Hematopoietic multipotent progenitor cell treated with erythropoietin and hydrocortisone succinate and interleukin-3 and kit ligand, for 8 days (in vitro differentiated cells): Measurements from ENCODE around the gene CENPO.

Experiments used
- DNase-seq: peaks from one replicate; pipeline ENCODE4 v3.0.0-alpha.2; 2015

Gene CENPO

GRCh38 chr2:24792874-24793760 is at the start of gene CENPO, which contains the start of gene PTRHD1:
Gene CENPO (plus strand): TSS chr2:24793425. CDS start chr2:24793920, 495 bp downstream.
Gene PTRHD1 (minus strand): TSS chr2:24793391. CDS start chr2:24793377, 14 bp downstream.
- DNase-seq: peak; percentile 98

GRCh38 chr2:24743924-24744323 is 49.3 kb upstream of the CENPO start:
- no peak for DNase-seq

GRCh38 chr2:24744356-24744755 is 48.9 kb upstream of the CENPO start:
- no peak for DNase-seq

- no peak for DNase-seq
Observed at GRCh38 chr2:24745825-24746224, 47.4 kb upstream of the CENPO start.

GRCh38 chr2:24747299-24747698 is 45.9 kb upstream of the CENPO start:
- DNase-seq: no peak

GRCh38 chr2:24749069-24749691 is 44.0 kb upstream of the CENPO start:
- DNase-seq: no peak

- DNase-seq: no peak
Observed at GRCh38 chr2:24754985-24755705, 38.1 kb upstream of the CENPO start.

- DNase-seq: no peak
Observed at GRCh38 chr2:24756789-24757188, 36.4 kb upstream of the CENPO start.

GRCh38 chr2:24761866-24762265 is 31.4 kb upstream of the CENPO start:
- no peak for DNase-seq

- no peak for DNase-seq
Observed at GRCh38 chr2:24762518-24762917, 30.7 kb upstream of the CENPO start.

- no peak for DNase-seq
Observed at GRCh38 chr2:24763843-24764242, 29.4 kb upstream of the CENPO start.

- peak; percentile 12 for DNase-seq
Observed at GRCh38 chr2:24766609-24767008, 26.6 kb upstream of the CENPO start.

- DNase-seq: no peak
Observed at GRCh38 chr2:24768013-24768412, 25.2 kb upstream of the CENPO start.

GRCh38 chr2:24768601-24769000 is 24.6 kb upstream of the CENPO start:
- DNase-seq: no peak

GRCh38 chr2:24771061-24771460 is 22.2 kb upstream of the CENPO start:
- DNase-seq: no peak

GRCh38 chr2:24771764-24772586 is 21.2 kb upstream of the CENPO start:
- no peak for DNase-seq

GRCh38 chr2:24774373-24774772 is 18.9 kb upstream of the CENPO start:
- no peak for DNase-seq

GRCh38 chr2:24779116-24779515 is 14.1 kb upstream of the CENPO start:
- no peak for DNase-seq

GRCh38 chr2:24783641-24784040 is 9.6 kb upstream of the CENPO start:
- DNase-seq: no peak

GRCh38 chr2:24785671-24786321 is 7.4 kb upstream of the CENPO start:
- DNase-seq: no peak

GRCh38 chr2:24787532-24787931 is 5.7 kb upstream of the CENPO start:
- DNase-seq: no peak

- no peak for DNase-seq
Observed at GRCh38 chr2:24788816-24789215, 4.4 kb upstream of the CENPO start.
